A673 (cell line): ENCODE measurements around the gene COPS6. TPM values are rescaled to one million over a fixed set of nuclear protein-coding genes. Genes with fewer than 3 reads are reported as not detected.

Experiments used
- BruUV-seq: library from RNA; stranded (reverse); fragments of 400-500 nt; replicated peaks from 2 replicates; lab custom pipeline; 2021; lab: Mats Ljungman, UMichigan
- CTCF ChIA-PET: fragments of 300-600 bp; sonication (Branson Sonifier 250); formaldehyde crosslinking; loops from one replicate; lab custom pipeline; 2022; ENCODE audit warnings: antibody characterized with exemption; lab: Charles Lee
- POLR2A ChIA-PET: fragments of 300-600 bp; sonication (Branson Sonifier 250); formaldehyde crosslinking; loops from one replicate; lab custom pipeline; 2022; ENCODE audit warnings: antibody characterized with exemption; ENCODE audit not compliant: low non-redundant PET; lab: Charles Lee
- DNase-seq: peaks from one replicate; pipeline ENCODE4 v3.0.0-alpha.2; 2015; ENCODE audit warnings: low spot score
- H3K27ac ChIP-seq: fragments of 200-600 bp; sonication (generic); 2 replicates; pipeline ENCODE4 v1.5.1; 2016; ENCODE audit warnings: mixed run types, low read depth, mild to moderate bottlenecking, mixed read lengths, antibody characterized with exemption, low read length; ENCODE audit not compliant: poor library complexity, severe bottlenecking
- H3K27me3 ChIP-seq: fragments of 200-600 bp; sonication (generic); replicated peaks from 2 replicates; pipeline ENCODE4 v1.6.1; 2017; ENCODE audit warnings: mixed run types, low read depth, mild to moderate bottlenecking, mixed read lengths, antibody characterized with exemption, low read length; ENCODE audit not compliant: insufficient read depth, poor library complexity
- H3K36me3 ChIP-seq: fragments of 200-600 bp; sonication (generic); 2 replicates; pipeline ENCODE4 v1.6.1; 2016; ENCODE audit warnings: mixed run types, mild to moderate bottlenecking, mixed read lengths, antibody characterized with exemption, low read length; ENCODE audit not compliant: insufficient read depth, poor library complexity, severe bottlenecking
- H3K4me1 ChIP-seq: fragments of 200-600 bp; sonication (generic); 2 replicates; pipeline ENCODE4 v1.6.1; 2017; ENCODE audit warnings: mixed run types, mild to moderate bottlenecking, mixed read lengths, antibody characterized with exemption, low read length; ENCODE audit not compliant: insufficient read depth, poor library complexity, severe bottlenecking
- H3K4me3 ChIP-seq: fragments of 200-600 bp; sonication (generic); 2 replicates; pipeline ENCODE4 v1.5.1; 2016; ENCODE audit warnings: low read depth, mixed run types, mild to moderate bottlenecking, mixed read lengths, low read length; ENCODE audit not compliant: poor library complexity, severe bottlenecking
- H3K9me3 ChIP-seq: fragments of 200-600 bp; sonication (generic); 2 replicates; pipeline ENCODE4 v1.6.1; 2016; ENCODE audit warnings: mixed run types, low read depth, mild to moderate bottlenecking, mixed read lengths, antibody characterized with exemption, low read length; ENCODE audit not compliant: poor library complexity, severe bottlenecking
- CTCF ChIP-seq: fragments of 300-800, 200-600 bp; sonication (generic); conservative IDR thresholded peaks from 2 replicates; pipeline ENCODE4 v1.5.1; 2017; ENCODE audit warnings: low read depth, mild to moderate bottlenecking, antibody characterized with exemption, low read length, moderate library complexity, mixed read lengths
- EZH2 ChIP-seq: fragments of 200-600 bp; sonication (generic); IDR thresholded peaks from 2 replicates; pipeline ENCODE4 v1.6.1; 2017; ENCODE audit warnings: borderline replicate concordance, low read depth, mild to moderate bottlenecking, mixed read lengths, antibody characterized with exemption, low read length; ENCODE audit not compliant: poor library complexity, severe bottlenecking
- intact Hi-C: fragments of 100-400 bp; cut with micrococcal nuclease; formaldehyde crosslinking; loops from one replicate; pipeline ENCODE4 v1.10.0; 2022; ENCODE audit not compliant: unreplicated experiment
- total RNA-seq: library from RNA; stranded (reverse); gene quantifications from 2 replicates; pipeline ENCODE4 v1.2.3, GENCODE V29; 2021

COPS6 gene
- total RNA-seq, 1 experiment from 2014 or later, result 166 TPM

- ChIA-PET CTCF (interaction anchor here (0.6 kb wide), 1 partner anchor 96 kb away, joined by 5 read pairs; no protein-coding TSS in a partner anchor), POLR2A (interaction anchor here (0.6 kb wide), 1 partner anchor 26 kb away, joined by 9 read pairs; no protein-coding TSS in a partner anchor)
- Histone ChIP-seq H3K27me3 (no peaks in the 10 kb centered on the region), H3K9me3 (no peaks in the 10 kb centered on the region), H3K27ac (no peak overlapping the region), H3K36me3 (no peaks in the 10 kb centered on the region), H3K4me1 (peaks cover 14% of the 10 kb centered on the region), H3K4me3 (no peak overlapping the region)
- intact Hi-C loops, result no loop called here
- TF ChIP-seq CTCF (no peak), EZH2 (no peak)
- DNase-seq, result no peak
- BruUV-seq, result no TSS peak
Measured at GRCh38 chr7:100122067-100122466, 33.3 kb downstream of the COPS6 start.

GRCh38 chr7:100122568-100122967, 33.8 kb downstream of the COPS6 start:
- Histone ChIP-seq H3K4me1 (peaks cover 14% of the 10 kb centered on the region), H3K4me3 (no peak overlapping the region), H3K36me3 (no peaks in the 10 kb centered on the region), H3K27ac (no peak overlapping the region), H3K27me3 (no peaks in the 10 kb centered on the region), H3K9me3 (no peaks in the 10 kb centered on the region)
- POLR2A ChIA-PET, result interaction anchor here (0.6 kb wide), 1 partner anchor 25 kb away, joined by 9 read pairs; no protein-coding TSS in a partner anchor
- intact Hi-C loops, result no loop called here
- TF ChIP-seq CTCF (no peak), EZH2 (no peak)
- no TSS peak for BruUV-seq
- CTCF ChIA-PET, result interaction anchor here (0.6 kb wide), 1 partner anchor 95 kb away, joined by 5 read pairs; no protein-coding TSS in a partner anchor
- DNase-seq, result no peak

- Histone ChIP-seq H3K36me3 (no peaks in the 10 kb centered on the region), H3K27me3 (no peaks in the 10 kb centered on the region), H3K4me1 (peaks cover 19% of the 10 kb centered on the region), H3K9me3 (no peaks in the 10 kb centered on the region), H3K4me3 (no peak overlapping the region), H3K27ac (peak overlapping the region; percentile 23)
- ChIA-PET POLR2A (interaction anchor here (1.0 kb wide), 1 partner anchor 24 kb away, joined by 3 read pairs; the partner anchor contains the start of gene LAMTOR4), CTCF (no interaction called here)
- no peak for DNase-seq
- intact Hi-C loops, result no loop called here
- no TSS peak for BruUV-seq
- TF ChIP-seq CTCF (no peak), EZH2 (no peak)
Measured at GRCh38 chr7:100124301-100125230, 35.8 kb downstream of the COPS6 start.
